Kidney epithelial cell (primary cell): Measurements from ENCODE around the gene ARL15. TPM values are rescaled to one million over a fixed set of nuclear protein-coding genes. Genes with fewer than 3 reads are reported as not detected.
"Not testable (repeated sequence)": the region's sequence is repeated elsewhere in the genome, so short reads cannot be mapped to it uniquely, and the experiment has no call there.

Source experiments
- DNase-seq: peaks from one replicate; pipeline ENCODE4 v3.0.0-alpha.2; 2010; ENCODE audit warnings: low read depth
- H3K27me3 ChIP-seq: 2 replicates; pipeline ENCODE4 v1.6.0; 2011; ENCODE audit warnings: low read length; ENCODE audit not compliant: control insufficient read depth, insufficient read depth
- H3K36me3 ChIP-seq: 2 replicates; pipeline ENCODE4 v1.5.1; 2011; ENCODE audit warnings: low read length; ENCODE audit not compliant: control insufficient read depth, insufficient read depth
- H3K4me3 ChIP-seq: 2 replicates; pipeline ENCODE4 v1.5.1; 2011; ENCODE audit warnings: low read depth, mild to moderate bottlenecking, control low read depth, low read length
- total RNA-seq: library from RNA; depleted of rRNA; stranded (reverse); fragments of >200 nt; gene quantifications from 2 replicates; pipeline ENCODE4 v1.2.3, GENCODE V29; 2015
- TF ChIP-seq, protein P1 (sequence below): IDR thresholded peaks from 2 replicates; pipeline ENCODE4 v1.5.1; 2011; ENCODE audit warnings: mild to moderate bottlenecking, moderate library complexity, low read length, control low read depth, inconsistent platforms; ENCODE audit not compliant: insufficient read depth, poor library complexity, severe bottlenecking

Gene ARL15
- total RNA-seq, result 9.7 and 12.0 TPM in 2 replicates

DNA sequence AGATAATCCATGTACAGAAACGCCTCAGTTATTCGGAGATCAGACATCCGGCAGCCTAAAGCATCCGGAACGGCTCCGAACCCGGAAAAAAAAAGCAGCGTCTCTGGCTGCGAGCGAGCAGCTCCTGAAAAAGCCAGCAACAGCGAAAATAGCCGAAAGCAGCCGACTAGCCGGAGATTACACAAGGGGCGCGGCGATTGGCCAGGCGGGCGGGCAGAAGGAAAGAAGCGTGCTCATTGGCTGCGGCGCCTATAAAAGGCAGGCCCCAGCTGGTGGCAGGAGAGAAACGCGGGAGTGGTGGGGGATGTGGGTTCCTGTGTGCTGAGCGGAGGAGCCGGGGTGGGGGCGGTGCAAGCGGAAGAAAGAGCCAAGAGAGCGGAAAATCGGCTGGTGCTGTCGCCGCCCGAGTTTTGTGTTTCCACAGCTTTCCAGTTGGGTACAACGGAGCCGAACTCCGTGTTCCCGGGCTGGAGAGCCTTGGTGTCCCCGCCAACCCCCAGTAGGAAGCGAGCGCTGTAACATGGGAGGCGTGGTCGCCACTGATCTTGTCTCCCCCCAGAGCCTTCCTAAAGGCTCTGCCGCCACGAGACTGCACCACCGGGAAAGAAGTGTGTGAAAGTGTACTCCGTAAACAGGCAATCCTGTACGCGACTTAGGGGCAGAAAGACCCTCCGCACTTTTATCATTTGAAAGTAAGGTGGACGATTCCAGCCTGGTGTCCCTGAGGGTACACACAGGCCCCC is at the start of gene ARL15:
TSS of gene ARL15 (minus strand) at position 141 of the 743 bp plus-strand sequence.
- TF ChIP-seq, protein P1, sequence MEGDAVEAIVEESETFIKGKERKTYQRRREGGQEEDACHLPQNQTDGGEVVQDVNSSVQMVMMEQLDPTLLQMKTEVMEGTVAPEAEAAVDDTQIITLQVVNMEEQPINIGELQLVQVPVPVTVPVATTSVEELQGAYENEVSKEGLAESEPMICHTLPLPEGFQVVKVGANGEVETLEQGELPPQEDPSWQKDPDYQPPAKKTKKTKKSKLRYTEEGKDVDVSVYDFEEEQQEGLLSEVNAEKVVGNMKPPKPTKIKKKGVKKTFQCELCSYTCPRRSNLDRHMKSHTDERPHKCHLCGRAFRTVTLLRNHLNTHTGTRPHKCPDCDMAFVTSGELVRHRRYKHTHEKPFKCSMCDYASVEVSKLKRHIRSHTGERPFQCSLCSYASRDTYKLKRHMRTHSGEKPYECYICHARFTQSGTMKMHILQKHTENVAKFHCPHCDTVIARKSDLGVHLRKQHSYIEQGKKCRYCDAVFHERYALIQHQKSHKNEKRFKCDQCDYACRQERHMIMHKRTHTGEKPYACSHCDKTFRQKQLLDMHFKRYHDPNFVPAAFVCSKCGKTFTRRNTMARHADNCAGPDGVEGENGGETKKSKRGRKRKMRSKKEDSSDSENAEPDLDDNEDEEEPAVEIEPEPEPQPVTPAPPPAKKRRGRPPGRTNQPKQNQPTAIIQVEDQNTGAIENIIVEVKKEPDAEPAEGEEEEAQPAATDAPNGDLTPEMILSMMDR, result no peak
- Histone ChIP-seq H3K36me3 (no peaks in the 10 kb centered on the region), H3K27me3 (no peaks in the 10 kb centered on the region), H3K4me3 (peak within 1 kb of the TSS; percentile 55)
- peak; percentile 87 for DNase-seq

- no peaks in the 10 kb centered on the region for H3K27me3 ChIP-seq
- H3K4me3 ChIP-seq, result no peak overlapping the region
- H3K36me3 ChIP-seq, result no peaks in the 10 kb centered on the region
- DNase-seq, result peak; percentile 57
- TF ChIP-seq, protein P1, result no peak
These were observed 49.7 kb upstream of the ARL15 start for GRCh38 chr5:54360089-54360488.

GRCh38 chr5:54357408-54358058 is 47.2 kb upstream of the ARL15 start:
- Histone ChIP-seq H3K36me3 (no peaks in the 10 kb centered on the region), H3K27me3 (no peaks in the 10 kb centered on the region), H3K4me3 (no peak overlapping the region)
- TF ChIP-seq, protein P1, result no peak
- DNase-seq, result no peak

- DNase-seq, H3K36me3 ChIP-seq, H3K27me3 ChIP-seq, H3K4me3 ChIP-seq: not testable (repeated sequence)
These were observed 43.7 kb upstream of the ARL15 start for GRCh38 chr5:54353933-54354564.

DNA sequence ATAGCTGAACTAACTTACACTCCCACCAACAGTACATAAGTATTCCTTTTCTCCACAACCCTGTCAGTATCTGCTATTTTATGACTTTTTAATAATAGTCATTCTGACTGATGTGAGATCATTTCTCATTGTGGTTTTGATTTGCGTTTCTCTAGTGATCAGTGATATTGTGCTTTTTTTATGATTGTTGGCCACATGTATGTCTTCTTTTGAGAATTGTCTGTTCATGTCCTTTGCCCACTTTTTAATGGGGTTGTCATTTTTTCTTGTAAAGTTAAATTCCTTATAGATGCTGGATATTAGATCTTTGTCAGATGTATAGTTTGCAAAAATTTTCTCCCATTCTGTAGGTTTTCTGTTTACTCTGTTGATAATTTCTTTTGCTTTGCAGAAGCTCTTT is 42.2 kb upstream of the ARL15 start:
- H3K4me3 ChIP-seq, DNase-seq, H3K36me3 ChIP-seq: not testable (repeated sequence)

DNA sequence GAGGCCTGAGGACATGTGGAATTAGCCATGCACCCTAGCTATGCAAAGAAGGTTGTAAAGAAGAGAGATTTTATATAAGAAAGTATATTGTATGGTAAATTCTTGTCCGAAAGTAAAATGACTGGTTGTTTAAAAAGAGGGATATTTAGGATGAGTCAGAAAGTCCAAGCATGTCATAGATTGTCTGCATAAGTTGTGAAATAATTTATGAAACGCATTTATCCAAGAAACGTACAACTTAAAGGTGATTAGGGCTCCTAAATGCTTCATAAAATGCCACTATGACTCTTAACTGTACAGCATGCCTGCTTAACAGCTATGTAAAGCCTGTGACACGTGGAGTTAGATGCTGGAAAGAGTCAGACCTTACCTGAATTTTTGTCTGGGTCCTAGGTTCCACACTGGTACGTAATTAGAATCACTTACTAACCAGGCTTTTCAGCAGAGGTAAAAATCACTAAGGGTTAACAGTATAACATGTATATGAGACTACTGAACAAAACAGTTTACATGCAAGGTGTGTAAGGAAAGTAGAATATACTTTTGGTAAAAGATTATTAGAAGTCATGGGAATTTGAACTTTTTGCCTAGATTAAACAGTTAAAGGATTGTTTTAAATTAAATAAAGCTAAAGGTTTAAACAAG is 37.0 kb upstream of the ARL15 start:
- no peak overlapping the region for H3K4me3 ChIP-seq
- no peak for DNase-seq
- H3K36me3 ChIP-seq, result no peaks in the 10 kb centered on the region
- TF ChIP-seq, protein P1, result no peak
- no peaks in the 10 kb centered on the region for H3K27me3 ChIP-seq

More for the DNA sequence above, 42.2 kb upstream of the ARL15 start:
- not testable (repeated sequence) for H3K27me3 ChIP-seq
